ENCODE measurements around the gene SIK1.
"Not testable (repeated sequence)": the region's sequence is repeated elsewhere in the genome, so short reads cannot be mapped to it uniquely, and the experiment has no call there.

GRCh38 chr21:43436272-43436671, 9.3 kb upstream of the SIK1 start:
- not testable (repeated sequence) for TF ChIP-seq ZEB2, ZIC2, ZNF664 (tag by site-specific recombination; IDR thresholded peaks at IDR 0.05)

Data from HEK293 (cell line).